HUDEP-2 (cell line): ENCODE measurements around the gene CLDN19.

Experiments used
- DNase-seq, 76 experiments: peaks; one replicate each; lab custom pipeline; 2025; ENCODE audit not compliant: unreplicated experiment in 76 of 76; lab: John Stamatoyannopoulos, UW

CLDN19 gene

GRCh38 chr1:42761567-42761966, 21.5 kb upstream of the CLDN19 start:
- no peak for DNase-seq

DNA sequence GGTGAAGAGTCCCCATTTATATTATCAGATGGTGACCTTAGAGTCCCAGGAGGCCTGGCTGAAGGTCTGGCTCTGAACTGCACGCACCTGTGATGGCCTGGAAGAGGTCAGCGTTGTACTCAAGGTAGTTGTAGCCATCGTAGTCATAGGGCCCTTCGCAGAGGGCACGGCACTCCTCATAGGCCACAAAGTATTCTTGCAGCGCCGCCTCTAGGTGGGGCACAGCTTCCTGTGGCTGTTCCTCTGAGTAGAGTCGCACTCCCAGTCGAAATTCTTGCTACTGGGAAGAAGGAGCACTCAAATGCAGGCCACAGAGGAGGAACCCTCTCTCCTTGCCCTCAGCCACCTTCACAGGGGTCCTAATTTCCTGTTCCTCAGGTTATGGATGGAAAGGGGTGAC, 19.1 kb upstream of the CLDN19 start:
- no peak for DNase-seq

DNA sequence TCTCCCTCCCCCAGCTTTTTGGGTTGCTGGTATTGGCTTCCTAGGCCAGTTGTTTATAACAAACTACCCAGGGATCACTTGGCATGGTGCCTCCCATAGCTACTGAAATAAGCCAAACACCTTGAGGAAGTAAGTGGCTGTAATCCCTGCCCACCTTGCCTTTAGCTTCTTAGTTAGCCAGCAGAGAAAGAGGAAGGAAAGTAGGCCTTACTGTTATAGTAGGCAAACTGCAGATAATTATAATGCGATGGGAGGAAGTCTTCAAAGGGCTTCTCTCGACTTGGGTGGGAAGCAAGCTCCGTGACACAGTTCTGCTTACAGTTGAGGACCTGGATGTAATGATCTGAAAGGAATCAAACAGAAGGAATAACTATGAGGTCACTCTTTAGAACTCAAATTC, 18.6 kb upstream of the CLDN19 start:
- DNase-seq: no peak

DNA sequence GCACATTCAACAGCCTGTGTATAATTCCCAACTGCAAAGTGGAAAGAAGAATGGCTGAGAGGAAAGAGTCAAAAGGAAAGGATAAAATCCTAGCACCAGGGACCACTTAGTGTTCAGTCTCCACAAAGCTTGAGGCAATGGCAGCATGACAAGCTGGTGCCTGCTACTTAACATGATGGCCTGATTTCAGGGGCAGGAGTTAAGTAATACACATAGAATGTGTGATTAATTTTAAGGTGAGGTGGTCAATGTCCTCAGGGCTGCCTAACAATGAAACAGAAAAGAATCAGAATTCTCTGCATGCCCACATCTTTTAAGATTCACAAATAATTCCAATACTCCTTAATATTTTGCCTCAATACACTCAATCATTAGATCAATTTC, 17.8 kb upstream of the CLDN19 start:
- no peak for DNase-seq

DNA sequence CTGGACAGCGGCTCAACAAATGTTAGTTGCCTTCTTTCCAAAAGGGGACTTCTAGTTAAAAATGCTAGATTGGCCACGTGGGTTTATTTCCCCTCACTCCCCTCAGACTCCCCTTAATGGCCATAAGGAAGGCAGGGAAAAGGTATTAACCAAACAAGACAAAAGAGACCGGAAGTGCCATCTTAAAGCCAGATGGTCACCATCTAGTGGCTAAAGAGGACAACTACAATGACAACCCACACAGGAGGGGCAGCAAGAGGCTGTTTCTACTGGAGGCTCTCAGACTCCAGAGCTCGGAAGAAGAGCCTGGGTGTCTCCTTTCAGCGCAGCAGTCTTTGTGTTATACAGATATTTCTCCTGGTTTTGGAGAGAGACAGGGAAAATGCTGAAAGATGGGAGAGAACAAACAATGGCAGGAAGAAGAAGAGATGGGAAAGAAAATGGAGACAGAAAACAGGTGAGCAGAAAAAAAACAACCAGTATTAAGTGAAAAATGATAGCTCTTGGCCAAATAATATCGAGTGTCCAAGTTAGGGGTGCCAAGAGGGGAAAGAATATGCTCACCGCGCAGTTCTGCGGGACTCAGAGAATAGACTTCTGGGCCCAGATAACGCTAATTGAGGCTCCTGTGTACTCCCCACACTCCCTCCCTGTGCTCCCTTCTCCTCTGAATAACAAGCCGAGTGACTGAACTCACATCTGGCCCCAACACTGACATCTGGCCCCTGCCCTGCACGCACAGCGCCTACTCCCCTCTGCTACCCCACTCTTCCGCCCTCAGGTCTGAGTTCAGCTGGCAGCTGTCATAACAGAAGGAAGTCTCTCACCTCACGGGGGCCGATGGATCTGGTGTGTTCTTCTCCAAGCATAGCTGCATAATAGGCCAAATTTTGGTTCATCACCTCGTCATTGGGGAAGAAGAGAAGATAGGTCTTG, 17.2 kb upstream of the CLDN19 start:
- peak in 35 of 76 experiments; percentile 6 to 66 (median 42) for DNase-seq

- no peak for DNase-seq
Observed at GRCh38 chr1:42753070-42753469, 13.0 kb upstream of the CLDN19 start.

DNA sequence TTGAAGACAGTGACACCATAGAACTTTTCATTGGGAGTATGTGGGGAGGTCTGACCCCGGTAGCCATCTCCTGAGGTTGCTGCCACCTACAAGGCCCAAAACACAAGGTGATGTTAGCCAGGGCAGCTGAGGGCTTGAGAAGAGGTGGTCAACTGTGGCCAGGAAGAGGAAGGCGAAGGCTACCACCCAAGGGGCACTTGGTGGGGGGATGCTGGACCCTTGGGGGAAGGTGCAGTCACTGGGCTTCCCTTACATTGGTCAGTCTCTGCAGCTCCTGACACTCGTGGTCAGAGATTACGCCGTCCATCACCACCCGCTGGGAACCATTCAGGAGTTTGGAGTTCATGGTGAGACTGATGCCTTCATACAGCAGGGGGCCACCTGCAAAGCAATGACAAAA, 12.2 kb upstream of the CLDN19 start:
- DNase-seq: no peak

- DNase-seq: peak in 4 of 76 experiments; percentile 8 to 40 (median 25)
Observed at GRCh38 chr1:42751511-42752070, 11.6 kb upstream of the CLDN19 start.

DNA sequence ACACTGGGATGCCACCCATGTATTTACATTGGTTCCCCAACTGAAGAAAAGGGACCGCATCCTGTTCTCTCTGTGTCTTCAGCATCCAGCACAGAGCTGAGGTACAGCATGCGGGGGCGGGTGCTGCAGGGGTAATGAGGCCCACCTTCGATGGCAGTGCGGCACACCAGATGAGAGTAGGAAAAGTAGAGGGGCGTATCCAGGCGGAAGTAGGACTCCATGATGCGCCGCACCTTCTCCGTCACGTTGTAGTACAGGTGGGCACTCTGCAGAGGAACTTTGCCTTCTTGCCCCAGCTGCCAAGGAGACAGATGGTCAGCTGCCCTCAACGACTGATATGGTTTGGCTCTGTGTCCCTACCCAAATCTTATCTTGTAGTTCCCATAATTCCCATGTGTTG, 10.0 kb upstream of the CLDN19 start:
- no peak for DNase-seq

DNA sequence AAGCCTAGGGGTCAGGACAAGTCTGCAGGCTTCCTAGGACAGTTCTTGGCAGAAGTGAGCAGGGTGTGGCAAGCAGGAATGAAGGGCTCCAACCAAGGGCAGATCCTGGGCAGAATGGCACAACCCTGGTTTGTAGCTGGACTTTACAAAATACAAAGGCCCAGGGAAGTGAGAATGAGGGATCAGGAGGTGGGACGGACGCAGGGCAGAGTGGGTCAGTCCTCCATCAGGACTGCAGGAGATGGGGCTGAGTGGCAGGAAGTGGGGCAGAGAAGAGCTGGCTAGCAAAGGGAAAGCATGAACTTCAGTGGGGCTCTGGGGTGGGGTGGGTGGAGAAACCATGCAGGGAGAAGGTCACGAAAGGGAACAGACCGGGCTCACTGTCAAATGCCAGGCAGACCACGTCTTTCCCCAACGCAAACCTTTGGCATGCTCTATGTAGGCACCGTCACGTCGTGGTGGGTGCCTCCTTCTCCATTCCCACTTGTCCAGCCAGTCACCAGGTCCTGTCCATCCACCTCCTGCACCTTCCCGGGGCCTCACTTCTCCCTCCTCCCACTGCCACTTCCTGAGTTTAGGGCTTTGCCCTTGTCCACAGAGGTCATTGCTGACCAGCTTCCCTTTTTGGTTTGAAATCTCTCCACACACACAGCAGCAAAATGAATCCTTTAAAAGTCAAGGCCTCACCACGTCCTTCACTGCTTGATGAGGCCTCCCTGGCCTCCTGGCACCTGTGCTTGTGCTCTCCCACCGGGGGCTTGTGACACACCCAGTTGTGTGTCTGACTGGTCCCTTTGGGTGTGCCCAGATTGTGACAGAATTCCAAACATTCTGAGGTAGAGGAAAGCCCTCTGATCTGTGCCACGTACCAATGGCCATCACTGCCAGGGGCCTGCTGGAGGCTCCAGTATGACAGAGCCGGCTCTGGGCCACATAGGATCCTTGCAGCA, 8.7 kb upstream of the CLDN19 start:
- no peak for DNase-seq

DNA sequence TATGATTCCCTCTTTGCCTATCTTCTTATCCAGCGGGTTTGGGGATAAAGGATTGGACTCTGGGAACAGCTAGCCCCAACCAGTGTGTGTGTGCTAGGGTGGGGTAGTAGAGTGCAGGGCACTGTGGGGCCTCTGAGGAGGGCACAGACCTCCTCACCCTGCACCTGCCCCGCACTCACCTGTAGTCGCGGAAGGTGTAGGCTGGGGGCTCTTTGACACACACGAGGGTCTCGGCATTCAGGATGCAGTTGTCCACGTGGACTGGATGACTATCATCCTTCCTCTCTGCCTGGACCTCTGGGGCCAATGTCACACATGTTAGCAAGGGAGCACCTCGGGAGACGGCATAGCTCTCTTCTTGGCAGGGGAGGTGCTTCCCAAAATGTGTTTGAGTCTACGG, 8.0 kb upstream of the CLDN19 start:
- DNase-seq: no peak

GRCh38 chr1:42747125-42747524, 7.1 kb upstream of the CLDN19 start:
- DNase-seq: peak in 2 of 76 experiments; percentile 8 to 11

GRCh38 chr1:42746436-42747105, 6.5 kb upstream of the CLDN19 start:
- DNase-seq: no peak

DNA sequence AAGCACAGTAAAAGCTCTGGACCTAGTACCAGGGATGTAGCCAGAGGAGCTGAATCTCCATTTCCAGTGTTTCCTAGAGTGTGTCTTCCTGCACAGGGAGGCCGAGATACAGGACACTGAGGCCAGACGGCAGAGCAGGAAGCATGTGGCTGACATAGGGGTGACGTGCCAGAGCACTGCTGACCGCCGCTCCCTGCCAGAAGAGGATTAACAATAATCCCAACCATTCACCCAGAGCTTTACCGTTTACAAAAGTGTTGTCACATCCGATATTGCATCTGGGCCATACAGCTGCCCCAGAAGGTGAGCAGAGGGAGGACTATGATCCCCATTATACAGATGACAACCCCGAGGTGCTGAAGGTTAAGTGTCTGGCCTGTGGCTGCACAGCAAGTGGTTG, 5.8 kb upstream of the CLDN19 start:
- no peak for DNase-seq

- no peak for DNase-seq
Observed at GRCh38 chr1:42744148-42744413, 4.0 kb upstream of the CLDN19 start.

- DNase-seq: no peak
Observed at GRCh38 chr1:42743317-42744147, 3.5 kb upstream of the CLDN19 start.

DNA sequence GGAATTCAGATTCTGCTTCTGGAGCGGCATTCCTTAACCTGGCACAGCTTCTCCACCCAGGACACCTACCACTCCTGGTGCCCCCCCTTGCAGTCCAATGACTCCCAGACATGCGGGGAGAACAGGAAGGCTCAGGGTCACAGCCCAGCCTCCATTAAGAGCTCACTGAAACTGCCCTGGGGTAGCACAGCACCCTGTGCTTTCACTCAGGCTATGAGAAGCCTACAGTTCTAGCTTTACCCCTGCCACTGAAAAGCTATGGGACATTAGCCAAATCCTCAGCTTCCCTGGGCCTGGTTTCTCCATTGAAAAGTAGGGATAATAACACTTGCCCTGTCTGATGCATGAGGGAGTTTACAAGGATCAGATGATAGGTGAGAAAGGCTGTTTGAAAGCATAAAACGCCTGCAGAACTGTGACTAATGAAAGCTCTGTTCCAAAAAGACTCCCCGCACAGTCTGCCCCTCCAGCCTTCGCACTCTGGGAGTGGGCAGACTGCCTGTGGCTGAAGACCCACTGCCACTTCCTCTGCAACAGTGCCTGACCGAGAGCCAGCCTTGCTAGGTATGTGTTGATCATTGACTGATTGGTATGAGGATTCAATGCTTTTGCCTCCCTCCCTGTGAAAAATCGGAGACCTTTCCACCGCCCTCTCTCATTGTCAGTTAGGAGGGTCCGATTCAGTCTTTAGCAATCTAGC, 2.7 kb upstream of the CLDN19 start:
- no peak for DNase-seq

- DNase-seq: no peak
Observed at GRCh38 chr1:42742141-42742540, 2.1 kb upstream of the CLDN19 start.

DNA sequence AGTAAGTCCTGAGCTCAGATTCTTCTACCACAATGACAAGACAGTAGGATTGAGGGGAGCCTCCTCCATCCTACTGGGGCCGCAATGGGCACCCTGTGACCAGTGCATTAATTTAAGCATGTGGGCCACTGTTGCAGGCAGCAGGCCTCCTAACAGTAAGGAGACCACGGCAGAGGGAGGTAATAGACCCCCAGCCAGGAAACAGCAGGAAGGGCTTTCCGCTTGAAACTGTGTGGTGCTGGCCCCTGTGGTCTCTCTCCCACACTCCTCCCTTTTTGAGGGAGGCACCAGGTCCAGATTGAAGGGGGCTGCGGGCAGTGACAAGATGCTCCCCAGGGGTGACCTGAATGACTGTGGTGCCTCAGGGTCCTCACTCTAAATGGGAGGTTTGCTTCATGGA, 1.7 kb upstream of the CLDN19 start:
- no peak for DNase-seq
